K562 (cell line): ENCODE measurements around the gene PRPF8. TPM values are rescaled to one million over a fixed set of nuclear protein-coding genes. Genes with fewer than 3 reads are reported as not detected.

Experiments
- GABPA ChIP-seq: fragments of 200-800 bp; sonication (Bioruptor generic); conservative IDR thresholded peaks from 2 replicates; pipeline ENCODE4 v1.6.1; 2016; ENCODE audit warnings: low read depth, missing genetic modification characterization, missing compliant biosample characterization
- HDAC3 ChIP-seq: fragments of 450-650 bp; IDR thresholded peaks from 2 replicates; pipeline ENCODE4 v1.6.1; 2018; ENCODE audit warnings: borderline replicate concordance, mild to moderate bottlenecking, moderate library complexity; ENCODE audit not compliant: partially characterized antibody
- NCOA4 ChIP-seq: fragments of 450-650 bp; IDR thresholded peaks from 2 replicates; pipeline ENCODE4 v1.6.1; 2018; ENCODE audit warnings: mild to moderate bottlenecking; ENCODE audit not compliant: partially characterized antibody
- NFIC ChIP-seq: fragments of 450-650 bp; IDR thresholded peaks from 2 replicates; pipeline ENCODE4 v1.6.1; 2017; ENCODE audit warnings: mild to moderate bottlenecking, inconsistent platforms
- NR2C1 ChIP-seq, 2 experiments: fragments of 450-650 bp; IDR thresholded peaks; 2 replicates each; pipeline ENCODE4 v1.6.1; 2017; ENCODE audit warnings: mild to moderate bottlenecking in 2 of 2, antibody characterized with exemption in 1 of 2, inconsistent platforms in 1 of 2, missing compliant biosample characterization in 1 of 2, missing genetic modification characterization in 1 of 2
- POLR2AphosphoS5 ChIP-seq: IDR thresholded peaks from 2 replicates; pipeline ENCODE4 v1.6.1; 2011; ENCODE audit warnings: mild to moderate bottlenecking, low read depth, low read length, moderate library complexity; ENCODE audit not compliant: control insufficient read depth, insufficient read depth
- PTBP1 ChIP-seq: fragments of 200-400 bp; formaldehyde crosslinking; IDR thresholded peaks from 2 replicates; pipeline ENCODE4 v1.6.1; 2017; ENCODE audit warnings: low read depth, low read length
- RBM25 ChIP-seq: fragments of 200-400 bp; formaldehyde crosslinking; IDR thresholded peaks from 2 replicates; pipeline ENCODE4 v1.6.1; 2018; ENCODE audit warnings: low read length, low read depth, moderate library complexity; ENCODE audit not compliant: severe bottlenecking
- ZNF23 ChIP-seq: fragments of 250-450 bp; sonication (Bioruptor Pico); IDR thresholded peaks from 2 replicates; pipeline ENCODE4 v1.4.0; 2020; ENCODE audit warnings: mild to moderate bottlenecking
- ZNF395 ChIP-seq: fragments of 200-800 bp; sonication (Bioruptor generic); IDR thresholded peaks from 2 replicates; pipeline ENCODE4 v1.6.1; 2017; ENCODE audit warnings: missing genetic modification characterization, missing compliant biosample characterization
- polyA plus RNA-seq, 8 experiments: library from polyadenylated mRNA; depleted of rRNA in 4 of 8; stranded (reverse) in 5 of 8; unstranded in 3 of 8; fragments of >200 nt; fragmentation: Nextera tagmentation in 2 of 8; fragmentation: Illumina TruSeq in 1 of 8; extraction: Ambion mirVana in 2 of 8; extraction: Trizol in 1 of 8; gene quantifications; 2 replicates each; pipeline versions ENCODE4 v1.2.1 to v1.2.3, GENCODE V29; 2011 to 2014; ENCODE audit warnings: inconsistent platforms in 1 of 8, missing spikeins in 1 of 8
- total RNA-seq, 7 experiments: library from RNA; depleted of rRNA in 6 of 7; stranded (reverse); fragments of >200 nt in 6 of 7; fragmentation: Illumina TruSeq in 2 of 7; extraction: Trizol in 2 of 7; gene quantifications; 2 replicates each; pipeline versions ENCODE4 v1.2.1 to v1.2.3, GENCODE V29; 2011 to 2021; ENCODE audit warnings: low replicate concordance in 1 of 7
- TF ChIP-seq, protein P1 (sequence below): fragments of 250-450 bp; sonication (Bioruptor Pico); IDR thresholded peaks from 2 replicates; pipeline ENCODE4 v1.4.0; 2020; ENCODE audit warnings: mild to moderate bottlenecking, moderate library complexity, borderline replicate concordance
- TF ChIP-seq, protein P2 (sequence below): fragments of 450-650 bp; IDR thresholded peaks from 2 replicates; pipeline ENCODE4 v1.6.1; 2016; ENCODE audit warnings: low read depth

Gene PRPF8
- total and polyA plus RNA-seq, 9 of the 15 experiments (the other 6 are each of a cell fraction or from before 2014, with no cell fraction given): 64.3 to 294 (median 85.9) TPM

DNA sequence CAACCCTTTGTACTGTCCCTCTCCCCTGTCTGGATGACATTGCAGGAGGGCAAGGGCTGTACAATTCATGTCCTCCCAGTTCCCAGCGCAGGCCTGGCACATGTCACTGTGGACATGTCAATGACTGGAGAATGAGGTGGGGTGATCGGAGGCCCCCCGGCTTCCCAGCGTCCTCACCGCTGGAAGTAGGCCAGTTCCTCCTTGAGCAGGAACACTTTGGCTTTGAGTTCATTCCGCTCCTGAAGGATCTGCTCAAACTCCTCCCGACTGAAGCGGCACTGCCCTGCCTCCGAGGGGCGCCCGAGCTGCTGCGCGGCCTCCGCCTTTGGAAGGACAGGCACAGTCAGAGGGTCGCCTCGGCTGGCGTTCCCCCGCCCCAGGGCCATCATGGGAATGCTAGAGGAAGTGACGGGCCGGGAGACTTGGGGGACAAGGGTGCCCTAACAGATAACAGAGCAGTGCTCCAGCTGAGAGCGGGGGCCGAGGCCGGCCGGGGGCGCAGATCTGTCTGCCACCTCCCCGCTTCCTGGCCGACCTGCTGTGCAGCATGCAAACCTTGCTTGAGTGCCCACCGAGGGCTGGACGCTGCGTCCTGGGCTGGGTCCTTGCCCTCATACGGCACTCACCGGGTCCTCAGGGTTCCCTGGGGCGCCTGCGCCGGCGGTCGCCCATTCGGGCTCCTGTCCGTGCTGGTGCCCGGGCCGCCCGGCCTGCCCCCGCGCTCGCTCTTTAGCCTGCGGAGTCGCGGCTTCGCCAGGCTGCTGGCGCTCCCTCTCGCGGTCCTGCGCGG lies 36.3 kb downstream of the PRPF8 start (continued):
- TF ChIP-seq, protein P1, sequence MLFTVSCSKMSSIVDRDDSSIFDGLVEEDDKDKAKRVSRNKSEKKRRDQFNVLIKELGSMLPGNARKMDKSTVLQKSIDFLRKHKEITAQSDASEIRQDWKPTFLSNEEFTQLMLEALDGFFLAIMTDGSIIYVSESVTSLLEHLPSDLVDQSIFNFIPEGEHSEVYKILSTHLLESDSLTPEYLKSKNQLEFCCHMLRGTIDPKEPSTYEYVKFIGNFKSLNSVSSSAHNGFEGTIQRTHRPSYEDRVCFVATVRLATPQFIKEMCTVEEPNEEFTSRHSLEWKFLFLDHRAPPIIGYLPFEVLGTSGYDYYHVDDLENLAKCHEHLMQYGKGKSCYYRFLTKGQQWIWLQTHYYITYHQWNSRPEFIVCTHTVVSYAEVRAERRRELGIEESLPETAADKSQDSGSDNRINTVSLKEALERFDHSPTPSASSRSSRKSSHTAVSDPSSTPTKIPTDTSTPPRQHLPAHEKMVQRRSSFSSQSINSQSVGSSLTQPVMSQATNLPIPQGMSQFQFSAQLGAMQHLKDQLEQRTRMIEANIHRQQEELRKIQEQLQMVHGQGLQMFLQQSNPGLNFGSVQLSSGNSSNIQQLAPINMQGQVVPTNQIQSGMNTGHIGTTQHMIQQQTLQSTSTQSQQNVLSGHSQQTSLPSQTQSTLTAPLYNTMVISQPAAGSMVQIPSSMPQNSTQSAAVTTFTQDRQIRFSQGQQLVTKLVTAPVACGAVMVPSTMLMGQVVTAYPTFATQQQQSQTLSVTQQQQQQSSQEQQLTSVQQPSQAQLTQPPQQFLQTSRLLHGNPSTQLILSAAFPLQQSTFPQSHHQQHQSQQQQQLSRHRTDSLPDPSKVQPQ (CRISPR knock-in tag): no peak
- TF ChIP-seq PTBP1 (no peak), NCOA4 (no peak), NR2C1 (IDR thresholded peaks at IDR 0.05) (no peak), NR2C1 (tag; IDR thresholded peaks at IDR 0.05) (no peak), GABPA (tag) (no peak), RBM25 (no peak), ZNF395 (CRISPR knock-in tag) (peak; percentile 72; the same call in 1 of the 2 replicates), POLR2AphosphoS5 (no peak), NFIC (no peak), ZNF23 (CRISPR knock-in tag) (no peak), HDAC3 (no peak)
- TF ChIP-seq, protein P2, sequence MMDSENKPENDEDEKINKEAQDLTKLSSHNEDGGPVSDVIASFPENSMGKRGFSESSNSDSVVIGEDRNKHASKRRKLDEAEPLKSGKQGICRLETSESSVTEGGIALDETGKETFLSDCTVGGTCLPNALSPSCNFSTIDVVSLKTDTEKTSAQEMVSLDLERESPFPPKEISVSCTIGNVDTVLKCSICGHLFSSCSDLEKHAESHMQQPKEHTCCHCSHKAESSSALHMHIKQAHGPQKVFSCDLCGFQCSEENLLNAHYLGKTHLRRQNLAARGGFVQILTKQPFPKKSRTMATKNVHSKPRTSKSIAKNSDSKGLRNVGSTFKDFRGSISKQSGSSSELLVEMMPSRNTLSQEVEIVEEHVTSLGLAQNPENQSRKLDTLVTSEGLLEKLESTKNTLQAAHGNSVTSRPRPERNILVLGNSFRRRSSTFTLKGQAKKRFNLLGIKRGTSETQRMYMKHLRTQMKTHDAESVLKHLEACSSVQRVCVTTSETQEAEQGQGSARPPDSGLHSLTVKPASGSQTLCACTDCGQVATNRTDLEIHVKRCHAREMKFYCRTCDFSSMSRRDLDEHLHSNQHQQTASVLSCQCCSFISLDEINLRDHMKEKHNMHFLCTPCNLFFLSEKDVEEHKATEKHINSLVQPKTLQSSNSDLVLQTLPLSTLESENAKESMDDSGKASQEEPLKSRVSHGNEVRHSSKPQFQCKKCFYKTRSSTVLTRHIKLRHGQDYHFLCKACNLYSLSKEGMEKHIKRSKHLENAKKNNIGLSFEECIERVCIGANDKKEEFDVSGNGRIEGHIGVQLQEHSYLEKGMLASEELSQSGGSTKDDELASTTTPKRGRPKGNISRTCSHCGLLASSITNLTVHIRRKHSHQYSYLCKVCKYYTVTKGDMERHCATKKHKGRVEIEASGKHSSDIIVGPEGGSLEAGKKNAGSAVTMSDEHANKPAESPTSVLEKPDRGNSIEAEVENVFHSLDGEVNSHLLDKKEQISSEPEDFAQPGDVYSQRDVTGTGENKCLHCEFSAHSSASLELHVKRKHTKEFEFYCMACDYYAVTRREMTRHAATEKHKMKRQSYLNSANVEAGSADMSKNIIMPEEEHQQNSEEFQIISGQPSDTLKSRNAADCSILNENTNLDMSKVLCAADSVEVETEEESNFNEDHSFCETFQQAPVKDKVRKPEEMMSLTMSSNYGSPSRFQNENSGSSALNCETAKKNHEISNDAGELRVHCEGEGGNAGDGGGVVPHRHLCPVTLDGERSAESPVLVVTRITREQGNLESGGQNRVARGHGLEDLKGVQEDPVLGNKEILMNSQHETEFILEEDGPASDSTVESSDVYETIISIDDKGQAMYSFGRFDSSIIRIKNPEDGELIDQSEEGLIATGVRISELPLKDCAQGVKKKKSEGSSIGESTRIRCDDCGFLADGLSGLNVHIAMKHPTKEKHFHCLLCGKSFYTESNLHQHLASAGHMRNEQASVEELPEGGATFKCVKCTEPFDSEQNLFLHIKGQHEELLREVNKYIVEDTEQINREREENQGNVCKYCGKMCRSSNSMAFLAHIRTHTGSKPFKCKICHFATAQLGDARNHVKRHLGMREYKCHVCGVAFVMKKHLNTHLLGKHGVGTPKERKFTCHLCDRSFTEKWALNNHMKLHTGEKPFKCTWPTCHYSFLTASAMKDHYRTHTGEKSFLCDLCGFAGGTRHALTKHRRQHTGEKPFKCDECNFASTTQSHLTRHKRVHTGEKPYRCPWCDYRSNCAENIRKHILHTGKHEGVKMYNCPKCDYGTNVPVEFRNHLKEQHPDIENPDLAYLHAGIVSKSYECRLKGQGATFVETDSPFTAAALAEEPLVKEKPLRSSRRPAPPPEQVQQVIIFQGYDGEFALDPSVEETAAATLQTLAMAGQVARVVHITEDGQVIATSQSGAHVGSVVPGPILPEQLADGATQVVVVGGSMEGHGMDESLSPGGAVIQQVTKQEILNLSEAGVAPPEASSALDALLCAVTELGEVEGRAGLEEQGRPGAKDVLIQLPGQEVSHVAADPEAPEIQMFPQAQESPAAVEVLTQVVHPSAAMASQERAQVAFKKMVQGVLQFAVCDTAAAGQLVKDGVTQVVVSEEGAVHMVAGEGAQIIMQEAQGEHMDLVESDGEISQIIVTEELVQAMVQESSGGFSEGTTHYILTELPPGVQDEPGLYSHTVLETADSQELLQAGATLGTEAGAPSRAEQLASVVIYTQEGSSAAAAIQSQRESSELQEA: no peak
